SW 1271 (cell line): Measurements from ENCODE around the gene CLMN.

ENCODE experiments used
- DNase-seq, 2 experiments: peaks; one replicate each; lab custom pipeline; 2025; lab: John Stamatoyannopoulos, UW

CLMN gene

DNA sequence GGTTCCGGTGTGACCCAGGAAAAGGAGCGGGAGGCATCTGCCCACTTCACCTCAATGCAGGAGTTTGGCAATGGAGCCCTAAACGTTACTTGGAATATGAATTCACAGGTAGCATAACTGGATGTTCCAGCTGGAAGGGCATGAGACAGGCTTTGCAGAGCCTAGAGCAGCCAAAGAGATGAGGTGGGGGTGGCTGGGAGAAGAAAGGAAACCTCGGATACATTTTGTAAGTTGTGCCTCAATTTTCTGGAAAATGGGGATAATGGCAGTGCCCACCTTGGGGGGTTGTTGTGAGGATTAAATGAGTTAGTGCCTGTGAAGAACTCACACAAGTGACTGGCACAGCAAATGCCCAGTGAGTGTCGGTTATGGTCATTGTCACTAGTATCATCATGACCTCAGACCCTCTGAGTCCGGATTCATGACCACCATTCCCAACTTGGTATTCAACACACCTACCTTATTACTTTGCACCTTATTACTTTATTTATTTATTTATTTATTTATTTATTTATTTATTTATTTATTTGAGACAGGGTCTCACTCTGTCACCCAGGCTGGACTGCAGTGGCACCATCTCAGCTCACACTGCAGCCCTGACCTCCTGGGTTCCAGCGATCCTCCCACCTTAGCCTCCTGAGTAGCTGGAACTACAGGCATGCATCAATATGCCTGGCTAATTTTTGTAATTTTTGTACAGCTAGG, 56.0 kb downstream of the CLMN start:
- no peak for DNase-seq

DNA sequence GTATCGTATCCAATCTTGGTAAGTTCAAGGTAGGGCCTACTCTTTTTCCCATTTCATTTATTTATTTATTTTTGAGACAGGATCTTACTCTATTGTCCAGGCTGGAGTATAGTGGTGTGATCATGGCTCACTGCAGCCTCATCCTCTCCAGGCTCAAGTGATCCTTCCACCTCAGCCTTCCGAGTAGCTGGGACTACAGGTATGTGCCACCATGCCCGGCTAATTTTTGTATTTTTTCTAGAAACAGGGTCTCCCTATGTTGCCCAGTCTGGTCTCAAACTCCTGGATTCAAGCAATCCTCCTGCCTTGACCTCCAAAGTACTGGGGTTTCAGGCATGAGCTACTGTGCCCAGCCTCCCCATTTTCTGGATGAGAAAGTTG, 57.2 kb downstream of the CLMN start:
- no peak for DNase-seq

DNA sequence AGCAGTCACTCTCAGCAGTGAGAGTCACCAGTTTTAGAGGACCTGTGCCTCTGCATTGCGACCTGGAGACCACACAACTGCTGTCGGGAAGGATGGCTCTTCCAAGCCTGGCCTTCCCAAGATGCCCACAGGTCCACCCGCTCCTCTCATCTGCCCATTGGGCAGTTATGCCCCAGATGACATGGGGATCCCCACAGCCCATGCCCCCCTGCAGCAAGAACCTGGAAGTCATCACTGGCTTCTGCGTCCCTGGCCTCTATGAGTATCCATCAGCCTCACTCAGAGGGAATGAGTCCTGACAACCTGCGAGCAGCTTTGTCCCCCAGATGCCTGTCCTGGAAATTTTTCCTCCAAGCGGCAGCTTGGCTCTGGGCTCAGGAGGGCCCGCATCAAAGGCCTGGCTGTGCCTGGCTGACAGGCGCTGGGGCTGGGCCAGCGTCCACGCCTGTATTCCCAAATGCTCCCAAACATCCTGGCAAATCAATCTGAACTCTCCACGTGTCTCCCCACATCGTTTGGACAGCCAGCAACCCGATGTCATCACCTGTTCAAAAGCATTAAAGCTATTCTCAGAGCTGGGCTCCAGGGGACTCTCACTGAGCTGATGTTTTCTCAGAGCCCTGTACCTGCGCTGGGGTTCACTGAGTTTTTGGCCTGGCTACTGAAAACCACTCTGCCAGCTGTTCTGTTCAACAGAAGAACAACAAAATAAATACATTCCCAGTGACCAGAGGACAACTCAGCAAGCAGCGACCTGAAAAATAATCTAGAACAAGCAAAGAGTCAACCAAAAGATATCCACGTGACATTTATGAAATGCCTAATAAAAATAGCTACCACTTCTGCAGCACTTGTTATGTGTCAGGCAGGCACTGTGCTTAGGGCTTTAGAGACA, 57.8 kb downstream of the CLMN start:
- no peak for DNase-seq

DNA sequence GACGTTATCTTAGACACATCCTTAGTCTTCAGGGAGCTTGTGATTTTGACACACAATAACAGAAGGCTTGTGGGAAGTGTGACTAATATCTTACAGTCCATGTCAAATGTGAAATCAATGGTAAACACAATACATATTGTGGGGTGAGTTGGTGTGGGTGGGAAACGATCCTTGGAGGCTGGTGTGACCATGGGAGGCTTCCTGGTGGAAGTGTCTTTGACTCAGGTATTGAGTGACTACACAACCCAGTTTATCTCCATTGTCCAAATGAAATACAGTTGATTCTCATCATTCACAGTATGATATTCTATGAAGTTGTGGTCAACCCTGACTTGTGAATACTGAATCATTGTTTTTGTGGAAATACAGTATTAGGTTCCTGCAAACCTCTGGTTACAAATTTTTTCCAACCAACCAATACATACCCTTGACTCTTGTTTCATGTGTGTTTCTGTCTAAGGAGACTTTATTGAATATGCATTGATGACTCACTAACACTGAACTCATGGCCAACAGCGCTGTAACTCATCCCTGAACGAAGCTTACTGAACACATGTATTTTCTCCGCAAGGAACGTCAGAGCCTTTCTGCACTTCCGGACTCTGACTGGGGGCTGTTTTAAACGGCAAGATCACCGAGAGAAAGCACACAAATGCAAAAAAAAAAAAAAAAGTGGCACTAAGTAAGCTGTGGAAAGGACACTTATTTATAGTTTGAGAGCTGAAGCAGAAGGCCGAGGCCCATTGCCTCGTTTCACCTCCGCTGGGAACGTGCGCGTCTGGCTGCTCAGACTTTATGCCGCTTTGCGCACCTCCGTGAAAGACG, 59.0 kb downstream of the CLMN start:
- DNase-seq: peak in 1 of 2 experiments; percentile 12

DNA sequence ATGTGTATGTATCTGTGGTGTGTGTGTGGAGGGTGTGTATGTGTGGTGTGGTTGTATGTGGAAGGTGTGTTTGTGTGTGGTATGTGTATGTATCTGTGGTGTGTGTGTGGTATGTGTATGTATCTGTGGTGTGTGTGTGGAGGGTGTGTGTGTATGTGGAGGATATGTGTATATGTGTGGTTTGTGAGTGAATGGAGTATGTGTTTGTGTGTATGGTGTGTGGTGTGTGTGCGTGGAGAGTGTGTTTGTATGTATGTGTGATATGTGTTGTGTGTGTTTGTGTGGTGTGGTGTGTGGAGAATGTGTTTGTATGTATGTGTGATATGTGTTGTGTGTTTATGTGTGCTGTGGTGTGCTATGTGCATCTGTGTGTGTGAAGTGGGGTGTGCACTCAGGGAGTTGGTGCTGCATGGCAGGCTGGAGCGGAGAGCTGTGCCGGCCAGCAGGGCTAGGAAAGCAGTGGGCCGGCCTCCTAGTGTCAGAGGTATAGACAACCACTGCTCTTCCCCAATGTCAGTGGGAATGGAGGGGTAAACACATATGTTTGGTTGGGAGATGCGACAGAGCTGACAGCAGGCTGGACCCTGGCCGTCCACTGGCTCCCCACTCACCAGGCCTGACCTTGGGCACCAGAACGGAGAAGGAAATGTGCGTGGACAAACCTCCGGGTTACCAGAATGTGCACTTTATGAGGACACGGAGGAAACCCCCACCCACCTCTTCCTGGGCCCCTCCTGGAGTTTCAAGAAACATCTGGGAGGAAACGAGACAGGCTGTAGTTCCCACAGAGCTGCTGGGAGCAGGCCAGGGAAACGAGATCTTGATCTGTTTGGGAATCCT, 60.7 kb downstream of the CLMN start:
- no peak for DNase-seq

DNA sequence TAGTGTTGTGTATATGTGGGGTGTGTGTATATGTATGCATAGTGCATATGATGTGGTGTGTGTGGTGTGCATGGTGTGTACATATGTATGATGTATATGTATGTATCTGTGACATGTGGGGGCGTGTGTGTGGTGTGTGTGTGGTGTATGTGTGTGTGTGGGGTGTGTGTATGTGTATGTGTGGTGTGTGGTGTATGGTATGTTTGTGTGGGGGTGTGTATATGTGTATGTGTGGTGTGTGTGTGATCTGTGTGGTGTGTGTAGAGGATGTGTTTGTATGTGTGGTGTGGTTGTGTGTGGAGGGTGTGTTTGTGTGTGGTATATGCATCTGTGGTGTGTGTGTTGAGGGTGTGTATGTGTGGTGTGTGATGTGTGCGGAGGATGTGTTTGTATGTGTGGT, 61.6 kb downstream of the CLMN start:
- no peak for DNase-seq

DNA sequence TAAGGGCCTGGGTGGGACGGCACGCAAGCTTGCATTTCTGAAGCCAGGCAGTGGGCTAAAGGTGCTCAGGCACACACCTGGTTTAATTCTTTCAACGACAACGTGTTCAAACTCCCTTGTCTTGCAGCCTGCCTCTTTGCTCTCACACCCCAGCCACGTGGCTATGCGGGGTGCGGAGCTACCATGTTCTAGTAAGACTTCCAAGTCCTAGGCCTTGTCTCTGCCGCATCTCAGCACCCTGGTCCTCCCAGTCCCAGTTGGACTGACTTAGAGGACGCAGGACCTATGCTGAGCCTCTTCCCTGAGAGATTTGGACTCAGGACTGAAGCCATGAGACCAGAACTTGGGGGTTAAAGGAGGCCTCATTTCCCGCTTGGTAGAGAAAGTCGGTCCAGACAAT, 62.2 kb downstream of the CLMN start:
- DNase-seq: no peak

DNA sequence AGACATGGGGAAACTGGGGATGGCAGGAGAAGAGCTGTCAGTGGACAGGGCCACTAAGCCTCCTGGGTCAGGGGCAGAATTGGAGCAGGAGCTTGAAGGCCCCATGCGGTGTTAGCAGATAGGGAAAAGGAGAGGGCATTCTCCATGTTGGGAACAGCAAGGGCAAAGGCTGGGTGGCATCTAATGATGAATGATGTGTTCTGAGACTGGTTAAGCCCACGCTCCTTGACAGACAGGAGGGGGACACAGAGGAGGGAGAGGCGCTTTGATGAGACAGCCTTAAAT, 63.0 kb downstream of the CLMN start:
- no peak for DNase-seq

DNA sequence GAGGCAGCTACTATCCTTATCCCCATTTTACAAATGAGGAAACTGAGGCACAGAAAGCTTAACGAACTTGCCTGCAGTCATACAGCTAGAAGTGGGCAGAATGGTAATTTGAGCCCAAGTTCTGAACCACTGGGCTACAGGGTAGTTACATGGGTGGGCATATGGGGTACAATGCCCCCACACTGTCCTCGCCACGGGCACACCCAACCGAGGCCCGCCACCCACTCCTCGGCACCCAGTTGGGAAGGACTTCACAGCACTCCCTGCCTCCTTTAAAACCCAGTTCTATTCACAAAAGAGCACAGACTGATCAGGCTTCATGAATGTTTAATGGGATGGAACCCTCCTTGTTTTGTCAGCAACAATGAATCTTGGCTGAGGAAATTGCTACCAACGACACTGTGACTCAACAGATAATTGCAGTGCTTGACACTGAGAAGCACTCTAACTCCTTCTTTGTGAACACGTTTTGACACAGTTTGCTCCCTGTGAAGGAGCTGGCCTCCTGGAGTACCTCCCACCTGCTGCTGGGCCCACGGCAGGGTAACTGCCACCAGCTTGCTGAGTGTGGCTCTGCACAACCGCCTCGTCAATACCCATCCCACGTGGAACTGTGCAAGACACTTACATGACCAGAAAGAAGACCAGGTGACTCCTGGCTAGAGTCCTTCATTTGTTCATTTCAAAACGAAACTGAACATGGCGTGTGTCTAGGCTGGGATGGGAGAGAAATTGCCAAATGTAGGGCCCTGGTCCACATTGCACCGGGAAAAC, 63.5 kb downstream of the CLMN start:
- DNase-seq: no peak

DNA sequence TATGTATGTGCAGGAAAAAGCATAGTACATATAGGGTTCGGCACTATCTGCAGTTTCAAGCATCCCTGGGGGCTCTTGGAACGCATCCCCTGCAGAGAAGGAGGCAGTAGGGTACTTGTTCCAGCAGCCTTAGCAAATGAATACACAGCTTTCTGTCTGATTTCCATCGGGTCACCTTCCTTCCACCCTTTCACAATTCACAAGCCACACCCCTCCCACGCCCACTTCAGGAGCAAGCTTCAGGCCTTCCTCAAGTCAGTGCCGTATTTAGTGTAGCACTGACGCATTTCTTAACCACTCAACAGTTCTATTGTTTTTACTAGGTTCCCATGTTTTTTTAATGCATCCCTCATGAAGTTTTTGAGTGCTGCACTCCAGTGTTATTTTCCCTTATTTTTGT, 64.2 kb downstream of the CLMN start:
- no peak for DNase-seq

DNA sequence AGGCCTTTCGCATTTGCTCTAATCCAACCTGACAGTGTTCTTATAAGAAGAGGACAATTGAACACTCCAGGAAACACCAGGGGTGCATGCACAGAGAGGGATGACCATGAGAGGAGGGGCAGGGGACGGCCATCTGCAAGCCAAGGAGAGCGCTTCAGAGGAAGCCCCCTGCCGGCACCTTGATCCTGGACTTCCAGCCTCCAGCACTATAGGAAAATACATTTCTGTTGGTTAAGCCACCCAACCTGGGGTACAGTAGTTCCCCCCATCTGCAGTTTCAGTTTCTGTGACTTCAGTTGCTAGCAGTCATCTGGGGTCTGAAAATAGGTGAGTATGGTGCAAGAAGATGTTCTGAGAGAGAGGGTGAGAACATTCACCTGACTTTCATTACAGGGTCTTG, 64.7 kb downstream of the CLMN start:
- no peak for DNase-seq

DNA sequence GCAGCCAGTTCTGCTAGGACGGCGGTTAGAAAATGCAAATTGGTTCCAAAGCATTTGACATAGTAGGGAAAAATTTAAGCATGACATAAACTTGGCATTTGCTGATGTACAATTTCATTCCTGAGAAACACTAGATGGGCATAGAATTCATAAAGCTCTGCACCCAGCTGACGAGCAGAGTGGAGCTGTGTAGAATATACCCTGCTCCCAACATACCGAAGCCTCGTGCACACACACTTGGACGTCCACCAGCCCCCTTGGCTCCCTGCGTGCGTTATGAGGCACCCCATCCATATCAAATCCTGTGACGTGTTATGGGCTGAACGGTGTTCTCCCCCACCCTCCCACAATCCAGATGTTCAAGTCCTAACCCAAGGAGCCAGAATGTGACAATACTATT, 65.4 kb downstream of the CLMN start:
- DNase-seq: no peak

DNA sequence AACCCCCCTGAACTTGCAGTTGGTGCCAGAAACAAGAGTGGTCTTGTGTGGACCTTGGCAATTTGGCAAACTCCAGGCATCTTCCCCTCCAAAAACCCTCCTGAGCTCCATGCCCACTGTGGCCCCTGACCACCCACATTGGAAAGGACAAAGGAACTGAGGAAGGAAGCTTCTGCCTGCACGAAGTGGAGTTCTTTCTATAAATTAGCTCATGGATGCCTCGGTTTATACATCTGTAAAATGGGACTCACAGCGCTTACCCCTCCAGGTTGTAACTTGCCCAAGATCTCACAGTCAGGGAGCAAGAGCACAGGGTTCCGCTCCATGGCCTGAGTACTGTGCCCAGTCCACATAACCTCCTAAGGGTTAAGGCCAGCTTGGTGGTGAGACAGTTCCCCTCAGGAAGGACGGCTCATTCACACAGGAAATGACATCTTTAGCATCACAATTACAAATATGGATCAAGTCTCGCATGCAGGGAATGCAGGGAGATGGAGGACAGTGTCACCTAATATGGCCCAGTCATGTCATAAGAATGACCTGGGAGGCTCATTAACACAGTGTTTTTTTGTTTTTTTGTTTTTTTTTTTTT, 66.6 kb downstream of the CLMN start:
- DNase-seq: peak in 1 of 2 experiments; percentile 33

DNA sequence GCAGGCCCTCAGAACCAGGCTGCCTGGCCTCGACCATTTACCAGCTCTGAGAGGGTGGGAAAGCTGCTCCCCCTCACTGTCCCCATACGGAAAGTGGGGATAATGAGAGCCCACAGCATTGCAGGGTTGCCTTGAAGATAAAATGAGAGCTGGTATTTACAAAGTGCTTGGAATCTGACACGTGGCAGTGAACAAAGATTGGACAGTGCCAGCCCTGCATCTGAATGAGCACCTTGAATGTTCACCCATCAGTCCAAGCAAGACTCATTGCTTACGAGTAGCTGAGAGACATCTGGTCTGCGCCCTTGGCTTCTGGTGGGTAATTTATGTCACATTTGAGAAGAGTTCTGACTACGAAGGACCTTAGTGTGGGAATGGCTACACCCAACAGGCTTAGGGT, 67.5 kb downstream of the CLMN start:
- DNase-seq: no peak

DNA sequence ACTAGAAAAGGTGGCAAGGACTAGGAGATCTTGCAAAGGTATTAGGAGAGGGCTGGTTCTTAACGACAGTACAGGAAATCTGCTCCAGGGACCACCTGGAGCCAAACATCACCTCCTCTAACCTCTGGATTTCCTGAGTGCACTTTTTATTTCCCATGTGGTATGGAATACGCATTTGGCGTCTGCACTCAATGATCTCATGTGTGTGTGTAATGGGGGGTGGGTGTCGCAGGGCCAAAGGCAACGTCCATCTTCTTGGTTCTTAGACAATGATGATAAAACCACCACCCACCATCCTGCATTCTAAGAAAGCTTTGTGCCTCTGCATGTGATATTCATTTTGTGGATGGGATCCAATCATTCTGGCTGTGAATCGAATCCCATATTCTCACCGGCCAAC, 68.8 kb downstream of the CLMN start:
- DNase-seq: no peak

DNA sequence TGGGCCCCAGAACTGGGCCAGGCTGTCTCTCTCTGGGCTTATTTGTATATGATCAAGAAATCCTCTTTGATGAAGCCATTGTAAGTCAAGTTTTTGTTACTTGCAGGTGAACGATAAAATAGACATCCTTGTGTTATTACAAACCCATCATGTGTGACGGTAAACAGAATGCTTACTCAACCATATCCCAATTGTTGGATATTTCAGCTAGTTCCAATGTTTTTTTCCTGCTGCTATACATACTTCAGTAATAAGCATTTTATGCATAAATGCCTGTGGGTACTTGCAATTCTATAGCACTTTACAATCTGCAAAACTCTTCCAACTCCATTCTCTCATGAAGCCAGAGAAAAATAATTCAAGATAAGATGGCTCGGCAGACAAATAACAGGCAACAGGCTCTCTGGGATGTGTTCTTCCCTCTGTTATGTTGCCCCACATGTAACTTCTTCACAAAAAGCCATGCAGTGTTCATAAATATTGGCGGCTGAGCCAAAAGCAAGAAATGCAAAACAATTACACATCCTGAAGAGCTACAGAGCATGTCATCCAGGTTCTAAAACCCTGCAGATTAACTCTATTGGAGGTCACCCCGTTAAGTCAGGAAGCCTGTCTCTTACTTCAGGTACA, 69.5 kb downstream of the CLMN start:
- DNase-seq: no peak

DNA sequence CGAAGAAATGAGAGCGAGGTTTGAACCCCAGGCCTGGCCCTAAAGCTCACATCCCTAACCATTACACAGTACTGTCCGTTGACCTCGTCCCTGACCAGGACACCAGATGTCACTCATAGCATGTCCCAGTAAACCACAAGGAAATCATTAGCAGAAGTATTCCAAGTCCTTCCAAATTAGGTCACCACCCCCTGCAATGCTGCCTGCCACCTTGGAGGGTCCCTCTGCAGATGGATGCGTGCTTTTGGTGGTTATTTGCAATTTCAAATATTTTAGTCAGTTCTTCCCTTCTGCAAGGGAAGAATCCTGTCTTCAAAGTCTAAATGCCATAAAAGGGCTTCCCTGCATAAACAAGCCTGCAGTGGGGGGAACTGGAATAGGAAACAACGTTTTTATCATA, 71.3 kb downstream of the CLMN start:
- DNase-seq: no peak

DNA sequence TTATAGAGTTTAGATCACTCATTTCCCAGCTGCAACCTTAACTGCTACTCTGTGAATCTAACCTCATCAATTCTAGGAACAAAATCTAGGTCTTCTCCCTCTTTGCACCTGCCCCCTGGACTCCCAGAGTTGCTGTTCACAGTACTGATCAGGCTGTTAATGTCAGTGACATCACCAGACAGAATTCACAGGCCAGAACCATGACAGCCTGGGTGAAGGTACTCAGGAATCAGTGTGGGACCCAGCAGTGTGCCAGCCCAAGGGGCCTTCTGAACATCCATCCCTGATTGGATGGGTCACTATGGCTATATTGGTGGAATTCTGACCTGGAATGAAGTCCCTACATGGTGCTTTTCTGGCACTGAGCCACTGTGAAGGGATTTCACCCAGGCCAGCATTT, 72.8 kb downstream of the CLMN start:
- DNase-seq: no peak

DNA sequence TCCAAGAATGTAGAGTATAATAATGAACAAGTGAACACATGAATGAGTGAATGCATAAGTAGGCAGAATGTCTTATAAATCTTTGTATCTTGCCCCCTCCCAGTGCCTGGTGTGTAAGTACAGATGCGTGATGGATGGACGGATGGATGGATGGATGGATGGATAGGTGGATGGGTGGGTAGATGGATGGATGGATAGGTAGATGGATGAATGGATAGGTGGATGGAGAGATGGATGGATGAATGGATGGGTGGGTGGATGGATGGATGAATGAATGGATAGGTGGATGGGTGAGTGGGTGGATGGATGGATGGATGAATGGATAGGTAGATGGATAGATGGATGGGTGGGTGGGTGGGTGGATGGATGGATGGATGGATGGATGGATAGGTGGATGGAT, 74.4 kb downstream of the CLMN start:
- DNase-seq: no peak

DNA sequence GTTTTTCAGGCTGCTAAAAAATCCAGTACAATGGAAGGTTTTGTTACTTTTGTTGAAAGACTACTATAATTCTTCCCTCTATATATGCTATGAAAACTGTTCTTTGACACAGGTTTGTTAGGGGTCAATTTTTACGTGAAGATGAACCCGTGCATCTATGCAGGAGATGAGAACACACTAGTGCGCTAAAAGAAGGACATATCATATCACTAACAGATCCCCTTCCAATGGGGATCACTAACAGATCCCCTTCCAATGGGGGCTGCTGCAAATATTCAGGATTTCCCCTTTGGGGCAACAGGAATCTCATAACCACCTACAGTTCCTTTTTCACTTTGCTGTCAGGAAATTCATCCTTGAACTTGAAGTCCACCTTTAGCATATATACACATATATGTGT, 75.1 kb downstream of the CLMN start:
- no peak for DNase-seq
